Neural crest cell (in vitro differentiated cells): ENCODE data around the gene LPCAT2. TPM values are rescaled to one million over a fixed set of nuclear protein-coding genes. Genes with fewer than 3 reads are reported as not detected.

ENCODE experiments used
- DNase-seq: peaks from one replicate; pipeline ENCODE4 v3.0.0; 2021; ENCODE audit warnings: low read depth, mixed read lengths, low spot score
- H3K27ac Mint-ChIP-seq: one replicate; pipeline ENCODE4 v1.8.0; 2021; ENCODE audit warnings: mild to moderate bottlenecking, mixed read lengths; ENCODE audit not compliant: unreplicated experiment
- H3K27me3 Mint-ChIP-seq: 2 replicates; pipeline ENCODE4 v1.8.0; 2021; ENCODE audit warnings: low read depth, mild to moderate bottlenecking, mixed read lengths
- H3K36me3 Mint-ChIP-seq: 2 replicates; pipeline ENCODE4 v1.8.0; 2021; ENCODE audit warnings: low read depth, mild to moderate bottlenecking, mixed read lengths
- H3K4me1 Mint-ChIP-seq: 2 replicates; pipeline ENCODE4 v1.8.0; 2021; ENCODE audit warnings: mixed read lengths
- H3K4me3 Mint-ChIP-seq: one replicate; pipeline ENCODE4 v1.8.0; 2021; ENCODE audit warnings: mild to moderate bottlenecking, mixed read lengths
- H3K9me3 Mint-ChIP-seq: 2 replicates; pipeline ENCODE4 v1.8.0; 2021; ENCODE audit warnings: mixed read lengths
- total RNA-seq: library from RNA; stranded (reverse); gene quantifications from 2 replicates; pipeline ENCODE4 v1.2.1, GENCODE V29; 2021
- TF ChIP-seq, protein P1 (sequence below): fragments of 200-600 bp; sonication (generic); conservative IDR thresholded peaks from 2 replicates; pipeline ENCODE4 v1.5.0; 2021; ENCODE audit warnings: antibody characterized with exemption, mild to moderate bottlenecking

Gene LPCAT2
- total RNA-seq, 1 donor from 2014 or later = 7.2 TPM

DNA sequence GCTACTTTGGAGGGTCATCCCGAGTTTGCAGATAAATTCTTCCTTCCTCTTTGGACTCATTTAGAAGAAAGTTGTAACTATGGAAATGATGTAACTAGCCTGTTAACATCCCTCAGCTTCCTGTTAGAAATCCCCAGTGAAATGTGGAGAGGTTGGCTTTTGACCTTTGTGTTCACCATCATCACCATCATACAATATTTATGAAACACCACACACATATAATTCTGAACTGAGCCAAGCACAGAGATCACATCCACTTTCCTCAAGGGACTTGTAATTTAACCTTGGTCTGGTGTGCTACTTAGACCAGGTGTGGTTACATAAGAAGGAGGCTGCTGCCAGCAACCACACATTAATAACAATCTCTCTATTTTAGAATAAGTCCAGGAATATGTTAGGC is 60.2 kb downstream of the LPCAT2 start:
- Mint-ChIP-seq H3K27ac (no peak overlapping the region), H3K27me3 (no peaks in the 10 kb centered on the region), H3K9me3 (no peaks in the 10 kb centered on the region), H3K4me3 (no peak overlapping the region), H3K36me3 (no peaks in the 10 kb centered on the region), H3K4me1 (peaks cover 4% of the 10 kb centered on the region)
- TF ChIP-seq, protein P1, sequence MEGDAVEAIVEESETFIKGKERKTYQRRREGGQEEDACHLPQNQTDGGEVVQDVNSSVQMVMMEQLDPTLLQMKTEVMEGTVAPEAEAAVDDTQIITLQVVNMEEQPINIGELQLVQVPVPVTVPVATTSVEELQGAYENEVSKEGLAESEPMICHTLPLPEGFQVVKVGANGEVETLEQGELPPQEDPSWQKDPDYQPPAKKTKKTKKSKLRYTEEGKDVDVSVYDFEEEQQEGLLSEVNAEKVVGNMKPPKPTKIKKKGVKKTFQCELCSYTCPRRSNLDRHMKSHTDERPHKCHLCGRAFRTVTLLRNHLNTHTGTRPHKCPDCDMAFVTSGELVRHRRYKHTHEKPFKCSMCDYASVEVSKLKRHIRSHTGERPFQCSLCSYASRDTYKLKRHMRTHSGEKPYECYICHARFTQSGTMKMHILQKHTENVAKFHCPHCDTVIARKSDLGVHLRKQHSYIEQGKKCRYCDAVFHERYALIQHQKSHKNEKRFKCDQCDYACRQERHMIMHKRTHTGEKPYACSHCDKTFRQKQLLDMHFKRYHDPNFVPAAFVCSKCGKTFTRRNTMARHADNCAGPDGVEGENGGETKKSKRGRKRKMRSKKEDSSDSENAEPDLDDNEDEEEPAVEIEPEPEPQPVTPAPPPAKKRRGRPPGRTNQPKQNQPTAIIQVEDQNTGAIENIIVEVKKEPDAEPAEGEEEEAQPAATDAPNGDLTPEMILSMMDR = no peak
- no peak for DNase-seq

DNA sequence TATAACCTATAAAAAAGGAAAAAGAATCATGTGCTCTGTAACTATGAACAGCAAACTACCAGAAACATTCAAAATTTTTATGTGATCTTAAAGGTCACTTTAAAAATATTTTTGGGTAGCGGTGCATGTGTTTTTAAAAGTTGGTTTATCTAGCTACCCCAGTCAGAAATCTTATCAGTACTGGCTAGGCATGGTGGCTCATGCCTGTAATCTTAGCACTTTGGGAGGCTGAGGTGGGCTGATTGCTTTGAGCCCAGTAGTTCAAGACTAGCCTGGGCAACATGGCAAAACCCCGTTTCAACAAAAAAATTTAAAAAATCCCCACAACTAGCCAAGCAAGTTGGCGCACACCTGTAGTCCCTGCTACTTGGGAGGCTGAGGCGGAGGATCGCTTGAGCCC is 61.3 kb downstream of the LPCAT2 start:
- no peak for DNase-seq
- Mint-ChIP-seq H3K36me3 (no peaks in the 10 kb centered on the region), H3K27me3 (no peaks in the 10 kb centered on the region), H3K9me3 (no peaks in the 10 kb centered on the region), H3K4me3 (no peak overlapping the region), H3K4me1 (peaks cover 4% of the 10 kb centered on the region), H3K27ac (no peak overlapping the region)
- TF ChIP-seq, protein P1 = no peak

DNA sequence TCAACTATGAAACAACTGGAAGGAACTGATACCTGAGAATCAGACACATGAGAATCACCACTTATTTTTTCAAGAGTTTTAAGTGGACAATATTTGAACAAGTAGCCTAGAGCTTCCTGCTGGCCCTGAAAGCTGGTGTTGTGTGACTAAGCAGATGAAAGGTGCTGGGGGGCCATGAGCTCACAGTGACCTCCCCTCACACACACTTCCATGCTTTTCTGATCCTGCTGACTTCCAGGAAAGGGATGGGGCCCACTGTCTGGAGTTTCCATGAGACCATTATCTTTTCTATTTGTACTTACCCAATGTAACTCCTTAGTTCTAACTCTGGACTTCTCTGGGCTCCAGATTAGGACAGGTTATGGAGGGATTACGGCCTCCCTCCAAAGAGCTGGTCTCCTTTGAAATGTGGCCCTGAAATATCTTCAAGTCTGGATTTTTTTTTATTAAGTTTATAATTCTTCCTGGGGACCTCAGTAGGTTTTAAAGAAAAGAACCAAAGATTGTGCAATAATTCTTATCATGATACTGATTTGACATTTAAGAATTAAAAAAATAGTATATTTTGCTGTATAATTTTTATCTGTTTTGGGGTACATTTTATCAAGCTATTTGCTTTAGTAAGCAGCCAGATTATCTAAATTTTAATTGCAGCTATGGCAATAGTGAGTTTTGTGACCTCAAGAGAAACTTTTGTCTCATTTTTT is 62.5 kb downstream of the LPCAT2 start:
- Mint-ChIP-seq H3K27ac (no peak overlapping the region), H3K36me3 (no peaks in the 10 kb centered on the region), H3K4me1 (peaks cover 4% of the 10 kb centered on the region), H3K9me3 (no peaks in the 10 kb centered on the region), H3K27me3 (no peaks in the 10 kb centered on the region), H3K4me3 (no peak overlapping the region)
- TF ChIP-seq, protein P1 = no peak
- no peak for DNase-seq

DNA sequence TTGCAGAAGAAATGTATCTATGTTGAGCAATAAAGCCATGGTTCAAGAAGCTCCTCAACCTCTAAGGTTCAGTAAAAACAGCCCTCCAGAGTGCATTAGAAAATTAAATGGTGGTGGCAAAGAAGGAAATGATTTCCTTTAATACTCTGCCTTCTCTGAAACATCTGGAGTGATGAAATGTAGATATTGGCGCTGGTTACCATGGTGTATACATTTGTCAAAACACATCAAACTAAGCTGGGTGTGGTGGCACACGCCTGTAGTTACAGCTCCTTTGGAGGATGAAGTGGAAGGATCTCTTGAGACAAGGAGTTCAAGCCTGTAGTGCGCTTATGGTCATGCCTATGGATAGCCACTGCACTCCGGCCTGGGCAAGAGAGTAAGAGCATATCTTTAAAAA is 63.6 kb downstream of the LPCAT2 start:
- peaks cover 4% of the 10 kb centered on the region for H3K4me1 Mint-ChIP-seq
- H3K36me3 Mint-ChIP-seq = no peaks in the 10 kb centered on the region
- no peaks in the 10 kb centered on the region for H3K27me3 Mint-ChIP-seq
- H3K27ac Mint-ChIP-seq = no peak overlapping the region
- no peaks in the 10 kb centered on the region for H3K9me3 Mint-ChIP-seq
- no peak overlapping the region for H3K4me3 Mint-ChIP-seq
- TF ChIP-seq, protein P1 = no peak
- DNase-seq = no peak

DNA sequence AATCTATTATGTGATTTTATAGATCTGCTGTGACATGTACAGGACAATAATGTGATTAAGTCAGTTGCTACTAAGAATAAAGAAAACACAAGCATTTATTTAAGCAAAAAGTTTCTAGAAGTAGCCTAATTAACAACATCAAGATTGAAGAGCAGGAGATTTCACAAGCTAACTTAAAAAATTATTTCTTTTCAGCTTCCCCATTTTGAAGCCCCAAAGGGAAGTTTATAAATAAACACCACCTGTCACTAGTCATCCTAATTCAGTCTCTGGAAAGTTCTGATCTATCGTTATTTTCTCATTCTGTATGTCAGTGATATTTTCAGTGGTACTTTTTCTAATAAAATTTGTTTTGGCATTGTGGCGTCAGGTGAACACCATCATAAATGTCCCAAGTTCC is 65.9 kb downstream of the LPCAT2 start:
- H3K36me3 Mint-ChIP-seq = no peaks in the 10 kb centered on the region
- no peaks in the 10 kb centered on the region for H3K9me3 Mint-ChIP-seq
- H3K4me1 Mint-ChIP-seq = no peaks in the 10 kb centered on the region

More for the DNA sequence above, 65.9 kb downstream of the LPCAT2 start:
- no peaks in the 10 kb centered on the region for H3K27me3 Mint-ChIP-seq
- no peak overlapping the region for H3K4me3 Mint-ChIP-seq
- TF ChIP-seq, protein P1 = no peak
- no peak overlapping the region for H3K27ac Mint-ChIP-seq
- no peak for DNase-seq
